Mesenteric fat pad (tissue), 1 donor: Measurements from ENCODE around the gene TRMU. TPM values are rescaled to one million over a fixed set of nuclear protein-coding genes. Genes with fewer than 3 reads are reported as not detected.

ENCODE experiments used
- DNase-seq: peaks from one replicate; pipeline ENCODE4 v3.0.0-alpha.2; 2020; ENCODE audit warnings: low spot score
- total RNA-seq: library from RNA; stranded (reverse); fragmentation: NEBNext Ultra II Directional; extraction: Animal tissue kit (Norgen Biotek cat#: 25700); gene quantifications from one replicate; pipeline ENCODE4 v1.2.1, GENCODE V29; 2021
- donor health status: DM: yes; HTN: yes; CAD: no.

TRMU gene
- total RNA-seq, 1 donor from 2014 or later: 30.7 TPM

DNA sequence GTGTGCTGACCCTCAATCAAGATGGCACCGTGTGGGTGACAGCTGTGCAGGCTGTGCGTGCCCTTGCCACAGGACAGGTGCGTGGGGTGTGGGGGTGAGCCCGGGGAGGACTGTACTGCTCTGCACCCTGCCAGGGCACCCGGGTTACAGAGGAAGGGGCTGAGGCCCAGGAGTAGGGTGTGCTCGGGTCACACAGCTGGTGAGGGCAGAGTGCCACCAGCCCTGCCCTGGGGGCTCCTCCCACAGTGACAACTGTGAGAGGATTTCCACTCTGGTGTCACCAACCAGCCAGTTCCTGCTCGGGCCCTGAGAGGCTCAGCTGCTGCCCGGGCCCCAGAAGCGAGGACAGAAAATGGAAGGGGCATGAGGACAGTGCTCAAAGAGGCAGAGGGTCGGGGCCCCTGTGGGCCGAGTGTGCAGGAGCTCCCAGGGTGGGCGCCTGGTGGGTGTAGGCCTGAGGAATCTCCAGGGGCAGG, 20.5 kb downstream of the TRMU start:
- DNase-seq: no peak

DNA sequence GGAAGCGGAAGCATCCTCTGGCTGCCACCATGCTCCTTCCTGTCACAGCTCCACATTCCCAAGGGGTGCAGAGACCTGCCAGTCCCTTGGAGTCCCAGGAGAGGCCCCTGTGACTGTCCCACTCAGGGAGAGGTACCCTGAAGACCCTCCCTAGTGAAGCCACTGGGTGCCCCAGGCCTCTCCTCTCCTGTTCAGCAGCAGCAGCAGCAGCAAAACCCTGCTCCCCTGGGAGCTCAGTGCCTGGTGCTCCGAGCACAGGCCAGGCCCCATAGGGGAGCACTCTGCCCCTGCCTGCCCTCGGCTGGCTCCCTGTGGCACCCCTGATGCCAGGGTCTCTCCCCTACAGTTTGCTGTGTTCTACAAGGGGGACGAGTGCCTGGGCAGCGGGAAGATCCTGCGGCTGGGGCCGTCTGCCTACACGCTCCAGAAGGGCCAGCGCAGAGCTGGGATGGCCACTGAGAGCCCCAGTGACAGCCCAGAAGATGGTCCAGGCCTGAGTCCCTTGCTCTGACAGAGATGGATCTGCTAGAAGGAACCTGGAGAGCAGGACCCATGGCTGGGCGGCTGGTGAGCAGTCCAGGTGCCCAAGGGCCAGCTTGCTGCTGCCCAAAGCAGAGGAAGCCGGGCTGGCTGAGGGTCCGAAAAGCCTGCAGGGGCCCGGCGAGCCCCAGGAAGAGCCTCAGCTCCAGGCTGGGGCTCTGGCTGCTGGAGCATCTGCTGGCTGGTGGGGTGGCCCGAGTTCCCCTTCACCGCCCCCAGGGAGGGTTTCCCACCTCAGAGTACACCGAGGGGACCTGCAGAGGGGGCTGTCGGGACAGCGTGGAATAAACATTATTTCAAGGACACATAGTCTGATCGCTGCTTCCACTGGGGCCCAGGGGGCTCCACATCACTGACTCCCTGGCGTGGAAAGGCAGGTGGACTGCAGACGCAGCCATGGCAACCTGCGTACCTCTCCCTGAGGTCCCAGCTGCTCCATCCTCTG, 21.3 kb downstream of the TRMU start:
- DNase-seq: no peak

DNA sequence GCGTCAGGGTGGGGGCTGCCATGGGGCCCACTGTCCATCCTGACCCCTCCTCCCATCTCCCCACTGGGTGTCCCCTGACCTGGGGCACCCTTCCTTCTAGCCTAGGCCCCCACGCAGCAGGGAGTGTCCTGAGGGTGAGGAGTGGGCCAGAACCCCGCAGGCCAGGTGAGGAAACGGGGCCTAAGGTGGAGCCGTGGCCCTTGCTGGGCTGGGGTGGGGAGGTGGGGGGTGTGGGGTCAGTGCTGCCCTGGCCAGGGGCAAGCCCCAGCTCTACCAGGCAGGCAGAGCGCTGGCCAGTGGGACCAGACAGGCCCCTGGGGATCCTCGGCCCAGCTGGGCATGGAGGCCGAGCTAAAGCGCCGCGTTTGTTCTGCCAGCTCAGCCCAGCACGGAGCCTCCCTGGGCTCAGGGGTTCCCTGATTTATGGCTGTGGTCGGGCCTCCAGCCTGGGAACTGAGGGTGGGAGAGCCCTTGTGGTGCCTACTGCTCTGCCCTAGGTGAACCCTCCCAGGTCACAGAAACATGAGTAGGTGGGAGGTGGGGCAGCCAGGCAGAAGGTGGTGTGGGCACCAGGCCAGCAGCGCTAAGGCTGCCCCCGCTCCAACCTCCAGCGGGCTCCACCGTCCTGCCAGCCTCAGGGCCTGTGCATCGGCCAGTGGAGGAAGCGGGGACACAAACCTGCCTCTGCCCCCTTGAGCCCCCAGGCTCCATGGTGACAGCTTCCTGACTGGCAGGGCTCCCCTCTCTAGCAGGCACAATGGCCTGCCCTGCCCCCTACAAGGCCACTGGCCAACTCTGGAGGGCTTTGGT, 22.4 kb downstream of the TRMU start:
- DNase-seq: no peak

DNA sequence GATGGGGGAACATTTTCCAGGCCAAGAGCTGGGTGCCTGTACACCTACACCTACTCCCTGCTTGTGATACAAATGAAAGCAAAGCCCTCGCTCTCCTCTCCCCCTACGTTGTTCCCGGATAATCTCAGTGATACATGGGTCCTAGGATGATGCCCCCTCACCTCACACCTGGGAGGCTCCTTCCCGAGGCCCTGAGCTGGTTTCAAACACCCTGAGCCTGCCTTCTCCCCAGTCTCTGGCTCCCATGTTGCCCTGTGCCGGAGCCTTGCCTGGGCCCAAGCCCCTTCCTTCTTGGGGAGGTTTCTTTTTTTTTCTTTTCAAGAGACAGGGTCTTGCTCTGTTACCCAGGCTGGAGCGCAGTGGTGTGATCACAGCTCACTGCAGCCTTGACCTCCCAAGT, 23.3 kb downstream of the TRMU start:
- DNase-seq: no peak

DNA sequence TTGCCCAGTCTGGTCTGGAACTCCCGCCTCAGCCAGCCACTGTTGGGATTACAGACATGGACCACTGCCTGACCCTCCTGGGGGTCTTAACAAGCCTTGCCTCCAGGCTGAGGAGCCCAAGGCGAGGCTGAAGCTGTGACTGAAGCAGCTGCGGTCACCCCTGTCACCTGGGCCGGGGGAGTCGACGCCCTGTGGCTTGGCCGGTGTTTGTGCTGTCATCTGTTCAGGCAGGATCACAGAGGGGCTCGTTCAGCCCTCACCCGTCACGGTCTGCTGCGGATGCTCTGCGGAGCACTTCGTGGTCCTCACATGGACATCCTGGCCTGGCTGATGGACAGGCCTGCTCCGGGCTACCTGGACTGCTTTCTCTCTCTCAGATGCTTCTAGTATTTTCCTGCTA, 23.8 kb downstream of the TRMU start:
- DNase-seq: no peak

DNA sequence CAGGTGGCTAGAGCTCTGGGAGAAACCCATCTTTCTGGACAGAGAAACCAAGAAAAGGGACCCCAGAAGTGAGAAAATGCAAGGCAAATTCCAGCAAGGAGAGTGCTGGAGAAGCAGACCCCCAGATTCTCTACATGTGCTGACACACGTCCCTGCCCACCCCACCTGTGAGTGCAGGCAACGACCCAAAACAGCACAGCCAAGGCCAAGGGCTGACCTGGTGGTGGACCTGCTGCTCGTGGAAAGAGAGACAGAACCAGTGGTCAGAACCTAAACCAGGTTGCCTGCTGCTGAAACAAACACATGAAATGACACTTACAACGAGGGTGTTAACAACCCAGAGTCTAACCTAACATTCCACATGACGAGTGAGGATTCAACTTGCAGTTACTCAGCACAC, 24.6 kb downstream of the TRMU start:
- DNase-seq: no peak

DNA sequence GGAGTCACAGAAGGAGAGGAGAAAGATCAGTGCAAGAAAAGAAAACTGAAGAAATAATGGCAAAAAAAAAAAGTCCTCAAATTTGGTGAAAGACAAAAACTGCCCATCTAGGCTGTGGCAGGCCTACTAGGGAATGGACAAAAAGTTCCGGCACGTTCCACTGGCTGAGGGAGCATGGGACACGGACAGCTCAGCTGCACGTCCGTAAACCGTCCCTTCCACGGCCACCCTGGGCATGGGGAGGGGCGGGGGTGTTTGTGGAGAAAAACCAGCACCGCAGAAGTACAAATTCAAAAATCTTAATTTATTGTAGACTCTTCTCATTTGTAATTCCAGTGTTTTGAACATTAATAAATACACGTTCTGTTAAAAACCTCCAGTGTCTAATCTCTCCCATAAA, 25.4 kb downstream of the TRMU start:
- no peak for DNase-seq

DNA sequence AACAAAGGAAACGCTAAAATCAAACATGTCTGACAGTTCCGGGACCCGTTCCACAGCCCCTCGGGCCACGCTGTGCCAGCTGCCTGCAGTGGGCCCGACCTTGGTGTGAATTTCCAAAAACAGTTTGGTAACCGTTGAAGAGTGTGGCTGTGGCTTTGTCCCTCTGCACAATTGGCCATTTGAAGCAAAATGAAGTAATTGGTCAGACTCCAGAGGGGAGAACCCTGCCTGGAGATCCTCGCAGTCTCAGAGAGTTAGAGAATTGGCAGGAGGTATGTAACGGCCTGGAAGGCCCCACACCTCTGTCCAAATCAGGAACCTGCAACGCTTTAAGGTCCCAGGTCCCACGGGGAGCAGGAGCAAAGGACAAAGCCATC, 26.3 kb downstream of the TRMU start:
- DNase-seq: no peak

DNA sequence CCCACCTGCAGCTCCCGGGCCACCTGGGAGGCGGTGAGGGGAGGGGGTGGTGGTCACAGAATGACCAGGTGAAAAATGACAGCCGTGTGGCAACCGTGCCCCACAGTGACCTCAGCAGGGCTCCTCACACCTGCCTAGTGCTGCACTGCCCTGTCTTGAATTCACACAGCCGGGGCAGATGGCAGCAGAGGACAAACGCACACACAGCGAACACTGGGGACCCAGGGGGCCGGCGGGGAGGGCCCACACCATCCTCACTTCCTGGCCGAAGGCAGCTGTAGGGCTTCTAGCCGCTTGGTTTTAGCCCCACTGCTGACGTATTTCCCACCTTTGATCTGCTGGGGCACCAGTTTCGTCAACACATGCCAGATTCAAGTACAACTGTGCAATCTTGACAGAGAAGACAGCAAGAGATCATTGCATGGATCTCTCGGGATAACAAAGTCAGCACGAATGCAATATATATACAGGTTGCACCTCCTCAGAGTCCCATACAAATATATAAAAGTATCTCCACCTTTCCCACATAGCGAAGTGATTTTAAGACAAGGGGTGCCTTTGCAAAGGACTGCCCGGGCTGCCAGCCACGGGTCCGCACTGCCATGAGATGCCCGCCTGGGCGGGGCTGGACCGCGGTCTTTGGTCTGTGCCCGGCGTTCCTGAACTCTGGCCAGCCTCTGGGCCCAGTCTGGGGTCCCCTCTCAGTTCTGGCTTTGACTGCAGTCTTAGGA, 26.9 kb downstream of the TRMU start:
- no peak for DNase-seq

DNA sequence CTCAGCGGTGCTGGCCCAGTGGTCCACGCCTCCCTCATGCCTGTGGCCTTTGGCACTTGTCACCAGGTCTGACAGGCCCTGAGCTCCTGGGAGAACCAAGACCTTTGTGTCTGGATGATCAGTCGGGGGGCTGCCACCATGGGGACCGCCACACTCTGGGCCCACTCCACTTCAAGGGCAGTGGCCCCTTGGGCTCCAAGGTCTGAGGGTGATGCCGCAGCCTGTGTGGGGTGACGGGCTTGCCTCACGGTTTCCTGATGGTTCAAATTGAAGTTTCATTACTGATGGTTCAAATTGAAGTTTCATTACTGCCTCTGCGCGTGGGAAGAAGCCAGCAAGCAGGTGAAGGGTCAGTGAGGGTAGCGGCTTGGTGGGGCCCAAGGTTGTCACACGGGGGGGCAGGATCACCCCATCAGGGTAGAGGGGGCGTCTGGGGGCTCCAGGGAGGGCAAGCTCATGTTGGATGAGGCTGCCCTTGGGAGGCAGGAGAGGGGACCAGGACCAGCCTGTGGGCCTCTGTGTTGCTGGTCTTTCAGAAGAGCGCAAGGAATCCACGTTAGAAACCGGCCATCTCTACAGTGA, 27.5 kb downstream of the TRMU start:
- DNase-seq: no peak

DNA sequence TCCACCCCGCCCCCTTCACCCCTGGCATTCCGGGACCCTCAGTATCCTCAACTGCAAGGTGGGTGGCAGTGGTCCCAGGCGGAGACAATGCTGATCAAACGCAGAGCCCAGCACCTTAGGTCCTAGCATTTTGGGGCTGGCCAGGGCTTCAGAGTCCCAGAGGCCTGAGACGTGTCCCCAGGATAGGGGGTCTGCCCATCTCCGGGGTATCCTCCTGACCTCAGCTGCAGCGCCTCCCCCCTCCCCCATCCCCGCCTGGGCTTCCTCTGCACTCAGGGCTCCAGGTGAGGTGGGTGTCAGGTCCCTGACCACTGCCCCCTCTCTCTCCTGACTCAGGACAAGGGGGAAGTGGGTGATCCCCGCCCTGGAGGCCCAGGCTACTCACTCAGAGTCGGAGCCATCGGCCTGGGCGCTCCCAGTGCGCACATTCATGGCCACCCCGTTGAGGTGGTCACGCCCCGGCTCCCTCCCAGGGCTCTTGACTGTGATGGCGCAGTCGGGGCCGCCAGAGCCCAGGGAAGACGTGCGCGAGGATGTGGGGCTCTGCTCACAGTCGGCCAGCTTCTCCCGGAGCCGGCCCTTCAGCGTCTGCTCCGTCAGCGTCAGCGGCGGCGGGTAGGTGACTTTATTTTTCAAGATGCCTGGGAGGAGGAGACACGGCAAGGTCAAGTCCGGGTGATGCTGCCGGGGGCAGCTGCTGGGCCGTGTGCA, 28.3 kb downstream of the TRMU start:
- no peak for DNase-seq

DNA sequence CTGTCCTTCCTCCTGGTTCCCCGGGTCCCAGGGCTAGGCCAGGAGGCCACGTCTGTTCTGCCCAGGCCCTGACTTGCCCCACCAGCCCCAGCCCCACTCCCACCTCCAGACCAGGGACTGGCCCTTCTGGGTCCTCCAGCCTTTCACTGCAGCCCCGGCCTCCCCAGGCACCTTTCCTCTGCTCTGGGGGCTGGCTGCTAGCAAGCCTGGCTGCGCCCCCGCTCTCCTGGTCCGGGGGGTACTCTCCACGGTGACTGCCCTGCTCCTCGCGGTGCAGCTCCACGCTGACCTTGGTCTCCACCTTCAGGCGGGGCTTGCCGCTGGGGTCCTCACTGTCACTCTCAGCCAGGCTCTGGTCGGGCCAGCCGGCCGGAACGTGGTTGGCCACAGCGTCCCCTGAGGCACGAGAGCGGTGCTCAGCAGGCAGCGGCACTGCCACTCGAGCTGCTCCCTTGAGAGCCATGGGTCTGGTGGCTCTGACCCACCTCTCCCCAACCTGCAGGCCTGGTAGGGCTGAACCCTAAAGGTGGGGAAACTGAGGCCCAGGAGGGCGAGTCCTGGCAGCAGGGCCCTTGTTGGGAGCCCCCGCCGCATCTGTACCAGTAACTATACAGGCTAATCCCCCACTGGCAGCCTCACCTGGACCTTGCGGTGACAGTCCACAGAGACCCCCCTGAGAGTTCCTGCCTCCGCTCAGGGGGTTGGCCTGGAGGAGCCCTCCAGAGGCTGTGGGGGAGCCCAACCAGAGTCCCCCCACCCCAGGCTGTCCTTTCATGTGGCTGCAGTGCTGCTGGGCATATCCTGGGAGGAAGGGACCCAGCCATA, 29.0 kb downstream of the TRMU start:
- DNase-seq: no peak

DNA sequence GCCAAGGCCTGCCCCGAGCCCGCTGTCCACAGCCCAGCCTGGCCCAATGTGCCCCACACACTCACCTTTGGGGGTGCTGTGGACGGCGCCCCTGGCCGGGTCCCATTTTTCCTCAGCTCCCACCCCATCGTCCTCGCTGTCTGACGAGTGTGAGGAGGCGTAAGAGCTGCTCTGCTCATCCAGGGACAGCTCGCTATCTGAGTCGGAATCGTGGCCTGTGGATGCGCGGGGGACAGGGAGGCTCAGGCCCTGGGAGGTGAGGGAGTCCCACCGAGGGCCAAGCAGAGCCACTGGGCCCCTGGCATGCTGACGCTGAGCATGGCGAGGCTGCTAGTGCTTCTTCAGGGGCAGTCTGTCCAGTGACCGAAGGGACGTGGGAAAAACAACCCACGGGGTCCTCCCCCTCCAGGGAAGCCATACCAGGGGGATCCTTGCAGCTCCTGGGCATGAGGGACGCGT, 29.7 kb downstream of the TRMU start:
- no peak for DNase-seq

DNA sequence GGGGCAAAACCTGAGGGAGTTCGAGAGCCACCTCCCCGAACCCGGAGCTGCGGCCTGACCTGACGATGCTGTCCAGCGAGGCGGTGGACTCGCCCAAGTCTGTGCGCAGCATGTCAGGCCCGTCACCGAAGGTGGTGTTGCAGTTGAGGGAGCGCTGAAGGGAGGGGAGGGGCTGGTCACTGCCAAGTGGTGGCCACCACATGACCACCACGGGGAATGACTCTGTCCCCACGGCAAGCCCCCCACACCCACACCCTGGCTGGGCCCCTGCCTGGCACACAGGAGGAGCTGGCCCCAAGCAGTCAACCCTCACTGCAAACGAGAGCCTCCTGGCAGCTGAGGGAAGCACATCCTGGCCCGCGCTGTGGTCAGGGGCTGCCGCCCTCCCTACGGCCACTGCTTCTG, 30.8 kb downstream of the TRMU start:
- no peak for DNase-seq

DNA sequence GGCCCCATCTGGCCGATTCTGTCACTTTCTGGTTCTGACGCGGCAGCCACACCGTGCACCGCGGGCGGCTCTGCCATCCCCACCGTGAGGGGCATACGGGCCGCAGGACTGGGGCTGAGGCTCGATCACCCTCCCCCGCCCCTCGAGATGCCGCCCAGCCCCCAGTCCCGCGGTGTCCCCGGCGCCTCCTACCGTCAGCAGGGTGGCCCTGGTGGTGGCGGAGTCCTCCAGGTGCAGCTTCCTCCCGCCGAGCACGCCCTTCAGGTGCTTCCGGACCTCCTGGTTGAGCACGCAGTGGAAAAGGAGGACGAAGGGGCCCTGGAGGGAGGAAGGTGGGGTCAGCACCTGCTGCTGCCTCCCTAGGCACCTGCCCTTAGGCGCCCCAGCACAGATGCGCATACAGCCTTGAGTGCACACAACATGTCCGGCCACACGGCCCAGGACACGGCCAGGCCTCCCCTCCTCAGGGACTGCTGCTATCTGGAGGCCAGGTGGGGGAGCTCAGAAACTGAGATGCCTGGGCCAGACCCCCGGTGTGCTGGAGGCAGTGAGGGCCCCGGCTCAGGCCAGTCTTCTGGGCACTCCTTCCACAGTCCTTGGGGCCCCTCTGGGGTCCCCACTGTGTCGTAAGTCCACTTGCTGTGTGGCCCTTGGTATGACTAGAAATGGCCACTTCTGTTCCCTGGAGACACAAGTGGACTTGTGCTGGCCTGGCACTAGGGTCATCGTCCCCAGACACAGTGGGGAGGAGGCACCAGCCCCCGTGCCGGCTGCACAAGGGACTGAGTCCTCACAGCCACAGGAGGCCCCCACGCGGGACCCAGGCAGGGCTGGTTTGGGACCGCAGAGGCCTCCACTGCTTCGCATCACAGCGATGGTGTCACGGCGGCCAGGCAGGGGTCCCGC, 31.5 kb downstream of the TRMU start:
- no peak for DNase-seq

DNA sequence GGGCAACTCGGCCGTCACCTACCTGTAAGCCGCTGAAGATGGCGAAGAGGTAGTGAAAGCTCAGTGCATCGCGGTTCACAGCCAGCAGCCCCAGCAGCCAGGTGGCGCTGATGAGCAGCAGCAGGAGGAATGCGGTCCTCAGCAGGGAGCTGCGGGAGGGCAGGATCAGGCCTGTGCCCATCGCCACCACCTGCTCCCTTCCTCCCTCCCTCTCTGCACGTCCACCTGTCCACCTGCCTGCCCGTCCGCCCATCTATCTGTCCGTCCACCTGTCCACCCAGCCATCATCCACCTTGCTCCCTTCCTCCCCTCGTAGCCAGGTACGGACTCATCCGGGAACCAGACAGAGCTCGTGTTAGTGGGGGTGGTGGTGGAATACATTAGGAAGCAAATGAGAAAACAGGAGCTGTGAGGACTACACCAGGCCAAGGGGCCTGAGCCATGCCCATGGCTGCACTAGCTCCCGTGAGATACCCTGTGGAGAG, 32.2 kb downstream of the TRMU start:
- no peak for DNase-seq

DNA sequence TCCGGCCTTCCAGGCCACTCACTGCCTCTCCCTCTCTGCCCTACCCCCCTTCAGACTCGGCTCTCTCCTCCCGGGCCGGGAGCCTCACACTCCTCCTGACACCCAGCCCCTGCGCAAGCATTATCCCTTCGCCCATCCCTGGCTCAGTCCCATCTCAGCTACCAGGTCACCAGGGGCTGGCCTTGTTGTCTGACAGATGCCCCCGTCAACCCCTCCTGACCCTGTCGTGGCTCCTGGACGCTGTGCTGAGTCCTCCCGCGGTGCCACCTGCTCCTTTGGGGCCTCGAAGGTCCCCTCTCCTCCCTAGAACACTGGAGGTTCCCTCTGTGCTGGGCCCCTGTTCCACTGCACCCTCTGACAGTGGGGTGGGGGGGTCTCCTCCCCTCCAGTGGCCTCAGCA, 32.9 kb downstream of the TRMU start:
- DNase-seq: no peak
